ENCODE measurements around the gene UGT1A10.

The UGT1A10 gene

GRCh38 chr2:233821196-233821595 is 184.9 kb downstream of the UGT1A10 start:
- H3K4me1 ChIP-seq (ENCODE audit: control extremely low read depth in 1 of 4, control insufficient read depth in 4 of 4, insufficient read depth in 4 of 4, low read length in 3 of 4) = no peaks in the 10 kb centered on the region
- CTCF ChIA-PET = no interaction called here
- H3K9me3 ChIP-seq (ENCODE audit: control extremely low read depth in 1 of 5, control insufficient read depth in 4 of 5, insufficient read depth in 2 of 5, low read depth in 1 of 5, low read length in 4 of 5) = no peaks in the 10 kb centered on the region
- POLR2A ChIA-PET = no interaction called here
- H3K4me3 ChIP-seq (ENCODE audit: control insufficient read depth in 1 of 7, extremely low read depth in 1 of 7, insufficient read depth in 4 of 7, low read depth in 2 of 7, low read length in 6 of 7) = no peak overlapping the region
- H3K27ac ChIP-seq (ENCODE audit: insufficient read depth in 1 of 2, low read depth in 1 of 2, low read length in 2 of 2, poor library complexity in 1 of 2, severe bottlenecking in 2 of 2) = no peak overlapping the region
- WGBS (ENCODE audit: insufficient coverage) = 100% methylated on average over 3 of the region's 3 CpGs
- H3K27me3 ChIP-seq (replicated peaks in 2 of 5; ENCODE audit: control insufficient read depth in 4 of 5, insufficient read depth in 5 of 5, low read length in 4 of 5) = no peaks in the 10 kb centered on the region
- H3K36me3 ChIP-seq (ENCODE audit: control insufficient read depth in 4 of 4, insufficient read depth in 4 of 4, low read length in 3 of 4) = no peaks in the 10 kb centered on the region
- no peak for DNase-seq

GRCh38 chr2:233821709-233822100 is 185.5 kb downstream of the UGT1A10 start:
- CTCF ChIA-PET = no interaction called here
- POLR2A ChIA-PET = no interaction called here
- WGBS (ENCODE audit: insufficient coverage) = 94% methylated on average over 5 of the region's 8 CpGs
- no peaks in the 10 kb centered on the region for H3K27me3 ChIP-seq (replicated peaks in 2 of 5; ENCODE audit: control insufficient read depth in 4 of 5, insufficient read depth in 5 of 5, low read length in 4 of 5)
- no peaks in the 10 kb centered on the region for H3K36me3 ChIP-seq (ENCODE audit: control insufficient read depth in 4 of 4, insufficient read depth in 4 of 4, low read length in 3 of 4)
- H3K27ac ChIP-seq (ENCODE audit: insufficient read depth in 1 of 2, low read depth in 1 of 2, low read length in 2 of 2, poor library complexity in 1 of 2, severe bottlenecking in 2 of 2) = no peak overlapping the region
- no peaks in the 10 kb centered on the region for H3K4me1 ChIP-seq (ENCODE audit: control extremely low read depth in 1 of 4, control insufficient read depth in 4 of 4, insufficient read depth in 4 of 4, low read length in 3 of 4)
- DNase-seq = no peak
- no peak overlapping the region for H3K4me3 ChIP-seq (ENCODE audit: control insufficient read depth in 1 of 7, extremely low read depth in 1 of 7, insufficient read depth in 4 of 7, low read depth in 2 of 7, low read length in 6 of 7)
- no peaks in the 10 kb centered on the region for H3K9me3 ChIP-seq (ENCODE audit: control extremely low read depth in 1 of 5, control insufficient read depth in 4 of 5, insufficient read depth in 2 of 5, low read depth in 1 of 5, low read length in 4 of 5)

GRCh38 chr2:233822101-233822771 is 186.0 kb downstream of the UGT1A10 start:
- 91% methylated on average over 21 of the region's 21 CpGs for WGBS (ENCODE audit: insufficient coverage)
- no peak overlapping the region for H3K4me3 ChIP-seq (ENCODE audit: control insufficient read depth in 1 of 7, extremely low read depth in 1 of 7, insufficient read depth in 4 of 7, low read depth in 2 of 7, low read length in 6 of 7)
- no peaks in the 10 kb centered on the region for H3K27me3 ChIP-seq (replicated peaks in 2 of 5; ENCODE audit: control insufficient read depth in 4 of 5, insufficient read depth in 5 of 5, low read length in 4 of 5)
- ChIA-PET POLR2A (no interaction called here), CTCF (no interaction called here)
- no peaks in the 10 kb centered on the region for H3K36me3 ChIP-seq (ENCODE audit: control insufficient read depth in 4 of 4, insufficient read depth in 4 of 4, low read length in 3 of 4)
- H3K9me3 ChIP-seq (ENCODE audit: control extremely low read depth in 1 of 5, control insufficient read depth in 4 of 5, insufficient read depth in 2 of 5, low read depth in 1 of 5, low read length in 4 of 5) = no peaks in the 10 kb centered on the region
- H3K4me1 ChIP-seq (ENCODE audit: control extremely low read depth in 1 of 4, control insufficient read depth in 4 of 4, insufficient read depth in 4 of 4, low read length in 3 of 4) = no peaks in the 10 kb centered on the region
- DNase-seq = no peak
- H3K27ac ChIP-seq (ENCODE audit: insufficient read depth in 1 of 2, low read depth in 1 of 2, low read length in 2 of 2, poor library complexity in 1 of 2, severe bottlenecking in 2 of 2) = no peak overlapping the region

Measured in common myeloid progenitor, CD34-positive (primary cell).